ENCODE results near the gene ZDHHC22. TPM values are rescaled to one million over a fixed set of nuclear protein-coding genes. Genes with fewer than 3 reads are reported as not detected.
A peak's percentile ranks its signal among the peaks of the same experiment; 100 is the strongest.

The ZDHHC22 gene
- polyA plus RNA-seq, 1 of the 3 experiments (the other 2 are of a cell fraction): not detected

DNA sequence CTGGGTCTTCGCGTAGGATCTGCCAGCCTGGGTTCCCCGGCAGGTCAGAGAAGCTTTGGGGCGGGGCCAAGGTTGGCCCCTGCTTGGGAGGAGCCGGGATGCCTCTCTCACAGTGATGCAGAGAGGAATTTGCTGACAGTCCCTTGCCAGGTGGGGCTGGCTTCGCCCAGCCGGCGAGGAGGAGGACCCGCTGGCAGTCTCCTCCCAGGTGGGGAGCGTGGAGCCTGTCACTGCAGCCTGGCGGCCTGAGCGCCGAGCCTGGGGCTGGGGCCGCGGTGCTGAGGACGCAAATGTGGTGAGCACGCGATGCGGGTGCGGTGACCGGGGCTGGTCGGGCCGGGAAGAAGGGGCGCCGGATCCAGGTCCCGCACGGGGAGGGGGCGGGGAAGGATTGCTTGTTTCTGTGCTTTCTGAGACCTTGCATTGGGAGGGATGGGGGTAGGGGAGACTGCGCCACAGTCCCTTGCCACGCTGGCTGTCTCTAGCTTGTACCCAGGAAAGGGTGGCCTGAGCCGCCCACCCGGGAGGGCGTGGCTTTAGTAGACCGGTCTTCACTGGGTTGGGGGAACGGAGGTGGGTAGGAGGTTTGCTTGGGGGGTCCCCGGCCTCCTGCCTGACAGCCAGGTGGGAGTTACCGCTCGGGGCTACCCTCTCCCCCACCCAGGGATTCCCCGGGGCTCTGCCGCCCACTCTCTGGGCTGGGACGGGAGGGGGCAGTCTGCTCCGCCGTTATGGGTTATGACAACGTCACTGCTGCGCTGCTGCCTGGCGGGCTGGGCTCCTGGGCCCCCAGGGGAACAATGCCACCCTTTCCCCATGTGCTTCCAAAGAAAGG is 40.2 kb upstream of the ZDHHC22 start, which contains the start of gene TMEM63C:
Gene TMEM63C (plus strand): TSS at position 196 of the 835 bp plus-strand sequence. CDS start 37,016 bp downstream, outside the sequence.
- TF ChIP-seq SIN3A (IDR thresholded peaks at IDR 0.05; ENCODE audit: borderline replicate concordance, low read depth, low read length) (no peak), FOSL2 (IDR thresholded peaks at IDR 0.05; ENCODE audit: borderline replicate concordance, low read depth) (no peak), CHD2 (IDR thresholded peaks at IDR 0.05; ENCODE audit: low read length, partially characterized antibody) (peak; percentile 36), YY1 (IDR thresholded peaks at IDR 0.05; ENCODE audit: low read depth) (no peak), MXI1 (IDR thresholded peaks at IDR 0.05; ENCODE audit: low read depth, low read length) (peak; percentile 96)
- TF ChIP-seq, protein P1, sequence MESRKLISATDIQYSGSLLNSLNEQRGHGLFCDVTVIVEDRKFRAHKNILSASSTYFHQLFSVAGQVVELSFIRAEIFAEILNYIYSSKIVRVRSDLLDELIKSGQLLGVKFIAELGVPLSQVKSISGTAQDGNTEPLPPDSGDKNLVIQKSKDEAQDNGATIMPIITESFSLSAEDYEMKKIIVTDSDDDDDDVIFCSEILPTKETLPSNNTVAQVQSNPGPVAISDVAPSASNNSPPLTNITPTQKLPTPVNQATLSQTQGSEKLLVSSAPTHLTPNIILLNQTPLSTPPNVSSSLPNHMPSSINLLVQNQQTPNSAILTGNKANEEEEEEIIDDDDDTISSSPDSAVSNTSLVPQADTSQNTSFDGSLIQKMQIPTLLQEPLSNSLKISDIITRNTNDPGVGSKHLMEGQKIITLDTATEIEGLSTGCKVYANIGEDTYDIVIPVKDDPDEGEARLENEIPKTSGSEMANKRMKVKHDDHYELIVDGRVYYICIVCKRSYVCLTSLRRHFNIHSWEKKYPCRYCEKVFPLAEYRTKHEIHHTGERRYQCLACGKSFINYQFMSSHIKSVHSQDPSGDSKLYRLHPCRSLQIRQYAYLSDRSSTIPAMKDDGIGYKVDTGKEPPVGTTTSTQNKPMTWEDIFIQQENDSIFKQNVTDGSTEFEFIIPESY (IDR thresholded peaks at IDR 0.05; ENCODE audit: borderline replicate concordance, low read depth): no peak
- TF ChIP-seq, protein P2, sequence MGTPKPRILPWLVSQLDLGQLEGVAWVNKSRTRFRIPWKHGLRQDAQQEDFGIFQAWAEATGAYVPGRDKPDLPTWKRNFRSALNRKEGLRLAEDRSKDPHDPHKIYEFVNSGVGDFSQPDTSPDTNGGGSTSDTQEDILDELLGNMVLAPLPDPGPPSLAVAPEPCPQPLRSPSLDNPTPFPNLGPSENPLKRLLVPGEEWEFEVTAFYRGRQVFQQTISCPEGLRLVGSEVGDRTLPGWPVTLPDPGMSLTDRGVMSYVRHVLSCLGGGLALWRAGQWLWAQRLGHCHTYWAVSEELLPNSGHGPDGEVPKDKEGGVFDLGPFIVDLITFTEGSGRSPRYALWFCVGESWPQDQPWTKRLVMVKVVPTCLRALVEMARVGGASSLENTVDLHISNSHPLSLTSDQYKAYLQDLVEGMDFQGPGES (IDR thresholded peaks at IDR 0.05; ENCODE audit: low read depth, low read length): peak; percentile 66
- Histone ChIP-seq H3K9me3 (no peaks in the 10 kb centered on the region), H3K9me2 (no peaks in the 10 kb centered on the region), H4K20me1 (ENCODE audit: insufficient read depth) (no peaks in the 10 kb centered on the region), H3K9ac (no peak within 1 kb of the TSS), H3K4me3 (ENCODE audit: low read depth in 2 of 2, low read length in 1 of 2) (peak within 1 kb of the TSS; percentile 59 to 63), H3K79me2 (ENCODE audit: insufficient read depth) (no peaks in the 10 kb centered on the region), H3K36me3 (replicated peaks in 1 of 2; ENCODE audit: control insufficient read depth in 1 of 2, insufficient read depth in 2 of 2, low read length in 1 of 2) (no peaks in the 10 kb centered on the region), H3K27ac (ENCODE audit: low read depth in 2 of 2, low read length in 1 of 2) (peak within 1 kb of the TSS in 1 of 2 experiments; percentile 82; a peak in 2 of 4 replicates), H3K27me3 (ENCODE audit: insufficient read depth) (no peaks in the 10 kb centered on the region), H3F3A (replicated peaks; ENCODE audit: insufficient read depth) (no peaks in the 10 kb centered on the region), H3K4me2 (peak within 1 kb of the TSS; percentile 72), H3K4me1 (ENCODE audit: control insufficient read depth in 1 of 2, insufficient read depth in 2 of 2, low read depth in 1 of 2, low read length in 1 of 2) (peaks cover 7 to 17% of the 10 kb centered on the region in 2 experiments; a peak in 2 of 4 replicates), H2AFZ (ENCODE audit: low read depth) (peak within 1 kb of the TSS; percentile 87; the same call in 1 of the 2 replicates)
- DNase-seq: peak; percentile 94
- ChIA-PET POLR2A (interaction anchor here (0.7 to 1.9 kb wide), 6 partner anchors 14 to 39 kb away, joined by 3 to 5 read pairs (median 3); no protein-coding TSS in a partner anchor), CTCF (interaction anchor here (0.8 to 2.0 kb wide), 10 partner anchors 9 to 134 kb away, joined by 3 to 6 read pairs (median 3); no protein-coding TSS in a partner anchor)
- 0% methylated on average over 14 of the region's 46 CpGs for WGBS (ENCODE audit: low lambda C conversion rate)

DNA sequence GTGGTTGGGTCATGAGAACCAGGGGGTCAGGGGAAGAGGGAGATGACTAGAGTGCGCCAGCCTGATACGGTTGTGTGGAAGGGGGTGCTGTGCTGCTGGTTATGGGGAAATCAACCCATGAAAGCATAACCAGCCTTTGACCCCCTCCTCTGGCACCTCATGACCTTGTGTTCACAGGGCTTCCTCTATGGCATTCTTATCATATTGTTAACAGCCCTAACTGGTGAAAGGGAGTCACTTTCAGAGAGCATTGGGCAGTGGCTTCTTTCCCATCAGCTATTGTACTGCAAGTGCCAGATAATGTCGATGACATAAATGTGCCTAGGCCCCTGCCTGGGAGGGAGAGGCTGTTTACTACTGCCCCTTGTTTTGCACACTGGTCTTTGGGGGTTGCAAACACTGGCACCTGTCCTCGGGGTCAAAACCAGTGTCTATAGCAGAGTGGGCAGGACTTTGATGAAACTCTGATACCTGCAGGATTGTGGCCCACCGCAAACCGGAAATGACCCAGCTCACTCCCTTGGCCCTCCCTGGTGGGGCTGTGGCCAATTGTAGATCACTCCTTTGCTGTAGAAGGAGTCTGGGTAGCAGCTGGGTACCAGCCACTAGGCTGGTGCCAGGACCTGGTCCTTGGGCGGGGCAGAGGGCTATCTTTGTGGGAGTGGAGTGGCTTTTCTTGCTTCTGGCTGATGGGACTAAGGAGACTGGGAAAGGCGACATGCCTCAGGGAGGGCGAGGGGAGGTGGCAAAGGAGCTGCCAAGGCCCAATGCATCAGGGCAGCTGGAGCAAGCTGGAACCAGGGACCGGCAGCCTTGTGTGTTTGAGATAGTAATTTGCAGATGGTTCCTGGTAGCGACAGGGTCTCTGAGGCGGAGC is 39.4 kb upstream of the ZDHHC22 start:
- 37% methylated on average over 8 of the region's 12 CpGs for whole genome bisulfite sequencing (ENCODE audit: low lambda C conversion rate)
- Histone ChIP-seq H4K20me1 (ENCODE audit: insufficient read depth) (no peaks in the 10 kb centered on the region), H3K4me3 (ENCODE audit: low read depth in 2 of 2, low read length in 1 of 2) (peak overlapping the region; percentile 59 to 63; a peak in 3 of 4 replicates), H3K4me2 (peak overlapping the region; percentile 72), H3K27ac (ENCODE audit: low read depth in 2 of 2, low read length in 1 of 2) (peak overlapping the region in 1 of 2 experiments; percentile 82; a peak in 2 of 4 replicates), H3F3A (replicated peaks; ENCODE audit: insufficient read depth) (no peaks in the 10 kb centered on the region), H3K79me2 (ENCODE audit: insufficient read depth) (no peaks in the 10 kb centered on the region), H3K9me2 (no peaks in the 10 kb centered on the region), H3K9ac (no peak overlapping the region), H3K27me3 (ENCODE audit: insufficient read depth) (no peaks in the 10 kb centered on the region), H3K4me1 (ENCODE audit: control insufficient read depth in 1 of 2, insufficient read depth in 2 of 2, low read depth in 1 of 2, low read length in 1 of 2) (peaks cover 7 to 17% of the 10 kb centered on the region in 2 experiments; a peak in 2 of 4 replicates), H3K36me3 (replicated peaks in 1 of 2; ENCODE audit: control insufficient read depth in 1 of 2, insufficient read depth in 2 of 2, low read length in 1 of 2) (no peaks in the 10 kb centered on the region), H3K9me3 (no peaks in the 10 kb centered on the region), H2AFZ (ENCODE audit: low read depth) (peak overlapping the region; percentile 87; the same call in 1 of the 2 replicates)
- POLR2A ChIA-PET: interaction anchor here (0.7 to 1.9 kb wide), 6 partner anchors 13 to 38 kb away, joined by 3 to 5 read pairs (median 3); no protein-coding TSS in a partner anchor
- CTCF ChIA-PET: interaction anchor here (0.7 to 2.0 kb wide), 12 partner anchors 10 to 135 kb away, joined by 3 to 6 read pairs (median 4); no protein-coding TSS in a partner anchor
- no peak for DNase-seq
- TF ChIP-seq CHD2 (IDR thresholded peaks at IDR 0.05; ENCODE audit: low read length, partially characterized antibody): peak; percentile 47
- TF ChIP-seq YY1 (IDR thresholded peaks at IDR 0.05; ENCODE audit: low read depth): no peak
- TF ChIP-seq RCOR1 (IDR thresholded peaks at IDR 0.05; ENCODE audit: low read length): 0 out of 2 replicates have a peak, but pooled peaks have one; percentile 12
- TF ChIP-seq SIN3A (IDR thresholded peaks at IDR 0.05; ENCODE audit: borderline replicate concordance, low read depth, low read length): no peak

Data from SK-N-SH (cell line).